ENCODE data around the gene RBM4B.
A peak's percentile ranks its signal among the peaks of the same experiment; 100 is the strongest.

Gene RBM4B

GRCh38 chr11:66706989-66707388, 29.3 kb upstream of the RBM4B start:
- DNase-seq: no peak

- no peak for DNase-seq
Observed at GRCh38 chr11:66705587-66706335, 28.1 kb upstream of the RBM4B start.

- no peak for DNase-seq
Observed at GRCh38 chr11:66704659-66705360, 27.1 kb upstream of the RBM4B start.

GRCh38 chr11:66701432-66702240, 23.9 kb upstream of the RBM4B start:
- DNase-seq: no peak

GRCh38 chr11:66700742-66701141, 23.1 kb upstream of the RBM4B start:
- no peak for DNase-seq

- DNase-seq: no peak
Observed at GRCh38 chr11:66700337-66700736, 22.6 kb upstream of the RBM4B start.

GRCh38 chr11:66698491-66698890, 20.8 kb upstream of the RBM4B start:
- DNase-seq: no peak

- DNase-seq: no peak
Observed at GRCh38 chr11:66697988-66698387, 20.3 kb upstream of the RBM4B start.

- DNase-seq: no peak
Observed at GRCh38 chr11:66696146-66696545, 18.5 kb upstream of the RBM4B start.

- DNase-seq: peak; percentile 78
Observed at GRCh38 chr11:66694732-66695207, 17.1 kb upstream of the RBM4B start.

GRCh38 chr11:66694056-66694410, 16.3 kb upstream of the RBM4B start:
- no peak for DNase-seq

- no peak for DNase-seq
Observed at GRCh38 chr11:66693356-66694055, 15.8 kb upstream of the RBM4B start.

GRCh38 chr11:66692871-66693331, 15.2 kb upstream of the RBM4B start:
- no peak for DNase-seq

- DNase-seq: no peak
Observed at GRCh38 chr11:66692446-66692845, 14.8 kb upstream of the RBM4B start.

GRCh38 chr11:66691311-66691980, 13.8 kb upstream of the RBM4B start:
- no peak for DNase-seq

- DNase-seq: no peak
Observed at GRCh38 chr11:66689661-66690590, 12.2 kb upstream of the RBM4B start.

- DNase-seq: no peak
Observed at GRCh38 chr11:66688561-66689534, 11.2 kb upstream of the RBM4B start.

GRCh38 chr11:66687831-66688281, 10.2 kb upstream of the RBM4B start:
- no peak for DNase-seq
